ENCODE measurements around the gene USP17L11.
A peak's percentile ranks its signal among the peaks of the same experiment; 100 is the strongest.
"Not testable (repeated sequence)": the region's sequence is repeated elsewhere in the genome, so short reads cannot be mapped to it uniquely, and the experiment has no call there.

USP17L11 gene

GRCh38 chr4:9215105-9215504 is at the start of gene USP17L11:
USP17L11 (plus strand) TSS chr4:9215405; CDS start chr4:9215405, 0 bp downstream.
- H3K4me3 ChIP-seq (ENCODE audit: low read depth, low read length); DNase-seq (ENCODE audit: low read depth): not testable (repeated sequence)

- DNase-seq (ENCODE audit: low read depth); H3K4me3 ChIP-seq (ENCODE audit: low read depth, low read length): not testable (repeated sequence)
Observed at GRCh38 chr4:9165990-9166389, 49.2 kb upstream of the USP17L11 start.

GRCh38 chr4:9169791-9170459 is 45.3 kb upstream of the USP17L11 start, which contains the start of gene FAM90A26:
FAM90A26 (plus strand) TSS chr4:9170409; CDS start chr4:9173173, 2,764 bp downstream.
- not testable (repeated sequence) for H3K4me3 ChIP-seq (ENCODE audit: low read depth, low read length); DNase-seq (ENCODE audit: low read depth)

- H3K4me3 ChIP-seq (ENCODE audit: low read depth, low read length); DNase-seq (ENCODE audit: low read depth): not testable (repeated sequence)
Observed at GRCh38 chr4:9210357-9210756, 4.8 kb upstream of the USP17L11 start, which contains the start of gene USP17L10. USP17L10 (plus strand) TSS chr4:9210657; CDS start chr4:9210657, 0 bp downstream.

- DNase-seq (ENCODE audit: low read depth); H3K4me3 ChIP-seq (ENCODE audit: low read depth, low read length): not testable (repeated sequence)
Observed at GRCh38 chr4:9214701-9215100, 504 bp upstream of the USP17L11 start.

GRCh38 chr4:9219852-9220251 is 4.6 kb downstream of the USP17L11 start, which contains the start of gene USP17L12:
USP17L12 (plus strand) TSS chr4:9220152; CDS start chr4:9220152, 0 bp downstream.
- not testable (repeated sequence) for DNase-seq (ENCODE audit: low read depth); H3K4me3 ChIP-seq (ENCODE audit: low read depth, low read length)

- not testable (repeated sequence) for DNase-seq (ENCODE audit: low read depth); H3K4me3 ChIP-seq (ENCODE audit: low read depth, low read length)
Observed at GRCh38 chr4:9224596-9224995, 9.4 kb downstream of the USP17L11 start, which contains the start of gene USP17L13. USP17L13 (plus strand) TSS chr4:9224896; CDS start chr4:9224896, 0 bp downstream.

- not testable (repeated sequence) for DNase-seq (ENCODE audit: low read depth); H3K4me3 ChIP-seq (ENCODE audit: low read depth, low read length)
Observed at GRCh38 chr4:9230249-9230648, 15.0 kb downstream of the USP17L11 start.

- DNase-seq (ENCODE audit: low read depth); H3K4me3 ChIP-seq (ENCODE audit: low read depth, low read length): not testable (repeated sequence)
Observed at GRCh38 chr4:9234085-9234484, 18.9 kb downstream of the USP17L11 start, which contains the start of gene USP17L15. USP17L15 (plus strand) TSS chr4:9234385; CDS start chr4:9234385, 0 bp downstream.

GRCh38 chr4:9238461-9238860 is 23.3 kb downstream of the USP17L11 start:
- peak; percentile 1 for DNase-seq (ENCODE audit: low read depth)

GRCh38 chr4:9243579-9243978 is 28.4 kb downstream of the USP17L11 start, which contains the start of gene USP17L17:
USP17L17 (plus strand) TSS chr4:9243879; CDS start chr4:9243879, 0 bp downstream.
- DNase-seq (ENCODE audit: low read depth); H3K4me3 ChIP-seq (ENCODE audit: low read depth, low read length): not testable (repeated sequence)

More at GRCh38 chr4:9238461-9238860, 23.3 kb downstream of the USP17L11 start:
- H3K4me3 ChIP-seq (ENCODE audit: low read depth, low read length), result not testable (repeated sequence)

GRCh38 chr4:9247953-9248680 is 32.9 kb downstream of the USP17L11 start, which contains the start of gene USP17L18:
USP17L18 (plus strand) TSS chr4:9248630; CDS start chr4:9248630, 0 bp downstream.
- H3K4me3 ChIP-seq (ENCODE audit: low read depth, low read length), result not testable (repeated sequence)
- DNase-seq (ENCODE audit: low read depth), result peak; percentile 1

- DNase-seq (ENCODE audit: low read depth); H3K4me3 ChIP-seq (ENCODE audit: low read depth, low read length): not testable (repeated sequence)
Observed at GRCh38 chr4:9253078-9253477, 37.9 kb downstream of the USP17L11 start, which contains the start of gene USP17L19. USP17L19 (plus strand) TSS chr4:9253378; CDS start chr4:9253378, 0 bp downstream.

GRCh38 chr4:9257824-9258223 is 42.6 kb downstream of the USP17L11 start, which contains the start of gene USP17L20:
USP17L20 (plus strand) TSS chr4:9258124; CDS start chr4:9258124, 0 bp downstream.
- H3K4me3 ChIP-seq (ENCODE audit: low read depth, low read length); DNase-seq (ENCODE audit: low read depth): not testable (repeated sequence)

- not testable (repeated sequence) for H3K4me3 ChIP-seq (ENCODE audit: low read depth, low read length); DNase-seq (ENCODE audit: low read depth)
Observed at GRCh38 chr4:9262572-9262971, 47.4 kb downstream of the USP17L11 start, which contains the start of gene USP17L21. USP17L21 (plus strand) TSS chr4:9262872; CDS start chr4:9262872, 0 bp downstream.

Measured in NB4 (cell line).